ENCODE results near the gene SLC7A4. TPM values are rescaled to one million over a fixed set of nuclear protein-coding genes. Genes with fewer than 3 reads are reported as not detected.

SLC7A4 gene
- total RNA-seq, 1 donor from 2014 or later: 4.2 TPM

DNA sequence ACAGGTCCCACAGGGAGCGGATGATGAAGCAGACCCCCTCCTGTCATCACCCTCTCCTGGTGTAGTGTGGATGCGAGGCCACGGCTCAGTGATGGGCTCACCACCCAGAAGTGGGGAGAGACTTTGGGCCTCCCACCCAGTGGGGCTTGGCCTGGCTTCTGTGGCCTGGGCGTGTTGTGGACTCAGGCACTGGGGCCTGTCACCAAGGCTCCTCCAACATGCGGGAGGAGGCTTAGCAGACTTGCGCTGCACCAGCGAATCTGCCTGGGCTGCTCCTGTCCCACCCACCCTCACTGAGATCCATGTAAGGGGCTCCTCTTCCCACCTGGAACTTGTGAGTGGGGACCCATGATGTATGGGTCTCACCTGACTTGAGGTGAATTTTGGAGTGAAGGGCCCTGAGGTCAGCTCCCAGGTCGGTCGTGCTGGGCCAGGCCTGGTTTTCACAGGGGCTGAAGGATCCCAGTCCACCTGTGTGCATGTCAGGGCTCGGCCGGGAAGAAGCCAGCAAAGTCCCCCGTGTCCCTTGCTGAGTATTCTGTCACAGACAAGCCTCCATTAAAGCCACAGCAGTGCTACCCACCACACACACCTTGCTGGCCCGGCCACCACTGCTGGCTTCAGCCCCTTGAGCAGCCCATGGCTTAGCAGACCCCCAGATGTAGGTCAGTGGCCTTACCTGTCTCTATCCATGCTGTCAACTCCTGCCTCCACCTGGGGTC lies 34.7 kb downstream of the SLC7A4 start:
- ATAC-seq: no peak

DNA sequence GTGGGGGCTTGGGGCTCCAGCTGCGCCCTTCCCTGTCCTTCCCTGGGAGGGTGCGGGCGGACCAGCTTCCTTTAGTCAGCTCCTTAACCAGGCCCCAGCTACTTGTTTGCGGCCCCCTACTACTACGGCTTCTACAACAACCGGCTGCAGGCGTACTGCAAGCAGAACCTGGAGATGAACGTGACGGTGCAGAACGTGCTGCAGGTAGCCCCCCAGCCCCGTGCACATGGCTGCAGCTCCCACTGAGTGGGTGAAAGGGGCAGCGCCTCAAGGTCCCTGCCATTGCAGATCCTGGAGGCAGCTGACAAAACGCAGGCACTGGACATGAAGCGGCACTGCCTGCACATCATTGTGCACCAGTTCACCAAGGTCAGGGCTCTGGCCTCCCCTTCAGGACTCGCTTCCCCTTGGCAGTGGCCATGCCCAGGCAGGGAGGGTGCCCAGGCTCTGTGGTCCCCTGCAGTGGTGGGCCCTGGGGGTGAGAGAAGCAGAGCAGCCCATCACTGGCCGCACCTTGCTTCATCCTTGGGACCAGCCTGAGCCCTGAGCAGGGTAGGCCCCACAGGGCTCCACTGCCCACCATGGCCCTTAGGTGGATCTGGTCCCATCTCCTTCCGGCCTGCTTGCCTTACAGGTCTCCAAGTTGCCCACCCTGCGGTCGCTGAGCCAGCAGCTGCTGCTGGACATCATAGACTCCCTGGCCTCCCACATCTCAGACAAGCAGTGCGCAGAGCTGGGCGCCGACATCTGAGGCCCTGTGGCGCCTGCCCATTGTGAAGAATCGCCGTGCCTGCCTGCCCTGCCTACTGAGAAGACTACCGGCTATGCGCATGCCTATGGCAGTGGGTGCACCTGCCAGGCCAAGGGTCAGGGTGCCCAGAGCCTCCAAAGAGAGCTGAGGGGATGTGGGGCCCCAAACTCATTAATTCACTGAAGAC lies 35.5 kb downstream of the SLC7A4 start:
- no peak for ATAC-seq

- ATAC-seq: no peak
Observed at GRCh38 chr22:20996031-20996410, 36.3 kb downstream of the SLC7A4 start.

- no peak for ATAC-seq
Observed at GRCh38 chr22:20995329-20996030, 36.9 kb downstream of the SLC7A4 start.

DNA sequence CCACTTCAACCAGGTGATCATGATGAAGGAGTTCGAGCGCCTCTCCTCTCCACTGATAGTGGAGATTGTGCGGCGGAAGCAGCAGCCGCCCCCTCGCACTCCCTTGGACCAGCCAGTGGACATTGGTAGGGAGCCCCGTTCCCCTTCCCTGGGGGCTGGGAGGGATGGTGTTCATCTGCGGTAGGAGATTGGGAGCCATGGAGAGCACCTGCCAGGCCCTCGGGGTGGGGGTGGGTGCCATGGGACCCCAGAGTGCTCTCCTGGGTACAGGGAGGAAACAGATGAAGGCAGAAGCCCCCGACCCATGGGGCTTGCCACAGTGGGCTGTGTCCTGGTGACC lies 37.5 kb downstream of the SLC7A4 start:
- ATAC-seq: no peak

DNA sequence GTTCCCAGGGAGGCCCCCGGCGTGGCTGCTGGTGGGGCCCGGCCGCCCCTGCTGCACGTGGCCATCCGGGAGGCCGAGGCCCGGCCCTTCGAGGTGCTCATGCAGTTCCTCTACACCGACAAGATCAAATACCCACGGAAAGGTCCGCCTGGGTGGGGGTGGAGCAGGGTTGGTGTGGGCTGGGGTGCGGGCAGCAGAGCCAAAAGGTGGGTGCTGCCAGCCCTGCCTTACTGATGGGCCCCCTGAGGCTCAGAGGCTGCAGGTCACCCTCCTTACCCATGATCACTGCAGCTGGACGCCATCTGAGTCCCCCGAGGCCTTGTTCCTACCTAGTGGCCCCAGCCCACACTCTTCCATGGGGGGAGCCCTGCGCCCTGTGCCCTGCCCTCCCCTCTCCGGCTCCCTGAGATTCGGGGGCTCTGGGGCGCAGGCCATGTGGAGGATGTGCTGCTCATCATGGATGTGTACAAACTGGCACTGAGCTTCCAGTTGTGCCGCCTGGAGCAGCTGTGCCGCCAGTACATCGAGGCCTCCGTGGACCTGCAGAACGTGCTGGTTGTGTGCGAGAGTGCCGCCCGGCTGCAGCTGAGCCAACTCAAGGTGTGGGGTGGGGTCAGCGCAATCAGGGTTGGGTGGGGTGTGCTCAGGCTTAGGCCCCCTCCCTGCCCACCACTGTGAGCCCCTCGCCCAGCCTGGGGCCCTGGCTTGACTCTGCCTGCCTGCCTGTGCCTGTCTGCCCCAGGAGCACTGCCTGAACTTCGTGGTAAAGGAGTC lies 38.0 kb downstream of the SLC7A4 start:
- no peak for ATAC-seq

DNA sequence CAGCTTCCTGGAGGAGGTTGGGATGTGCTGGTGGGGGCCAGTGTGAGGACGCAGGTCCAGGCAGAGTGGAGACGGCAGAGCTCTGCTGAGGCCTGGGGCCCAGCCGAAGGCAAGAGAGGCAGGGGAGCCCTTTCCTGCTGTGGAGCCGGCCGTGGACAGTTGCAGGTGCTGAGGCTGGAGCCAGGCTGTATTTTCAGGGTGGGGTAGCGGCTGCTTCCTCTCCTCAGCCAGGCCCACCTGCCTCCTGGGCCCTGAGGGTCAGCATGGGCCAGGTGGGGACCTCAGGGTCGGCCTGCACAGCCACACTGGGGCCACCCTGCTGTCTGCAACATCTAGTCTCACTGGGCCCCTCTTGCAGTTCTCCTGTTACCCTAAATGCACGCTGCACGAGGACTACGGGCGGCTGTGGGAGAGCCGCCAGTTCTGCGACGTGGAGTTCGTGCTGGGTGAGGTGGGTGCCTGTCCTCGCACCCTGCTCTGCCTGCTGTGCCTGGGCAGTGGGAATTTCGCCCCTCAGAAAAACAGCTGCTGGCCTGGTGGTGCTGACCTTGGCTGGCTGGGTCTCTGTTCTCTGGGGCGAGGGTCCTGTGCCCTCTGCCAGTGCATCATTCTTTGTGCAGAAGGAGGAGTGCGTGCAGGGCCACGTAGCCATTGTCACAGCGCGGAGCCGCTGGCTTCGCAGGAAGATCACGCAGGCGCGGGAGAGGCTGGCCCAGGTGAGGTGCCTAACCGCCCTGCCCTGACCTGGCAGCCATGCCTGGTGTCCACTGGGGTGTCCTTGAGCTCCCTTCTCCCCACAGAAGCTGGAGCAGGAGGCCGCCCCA lies 38.8 kb downstream of the SLC7A4 start:
- no peak for ATAC-seq

DNA sequence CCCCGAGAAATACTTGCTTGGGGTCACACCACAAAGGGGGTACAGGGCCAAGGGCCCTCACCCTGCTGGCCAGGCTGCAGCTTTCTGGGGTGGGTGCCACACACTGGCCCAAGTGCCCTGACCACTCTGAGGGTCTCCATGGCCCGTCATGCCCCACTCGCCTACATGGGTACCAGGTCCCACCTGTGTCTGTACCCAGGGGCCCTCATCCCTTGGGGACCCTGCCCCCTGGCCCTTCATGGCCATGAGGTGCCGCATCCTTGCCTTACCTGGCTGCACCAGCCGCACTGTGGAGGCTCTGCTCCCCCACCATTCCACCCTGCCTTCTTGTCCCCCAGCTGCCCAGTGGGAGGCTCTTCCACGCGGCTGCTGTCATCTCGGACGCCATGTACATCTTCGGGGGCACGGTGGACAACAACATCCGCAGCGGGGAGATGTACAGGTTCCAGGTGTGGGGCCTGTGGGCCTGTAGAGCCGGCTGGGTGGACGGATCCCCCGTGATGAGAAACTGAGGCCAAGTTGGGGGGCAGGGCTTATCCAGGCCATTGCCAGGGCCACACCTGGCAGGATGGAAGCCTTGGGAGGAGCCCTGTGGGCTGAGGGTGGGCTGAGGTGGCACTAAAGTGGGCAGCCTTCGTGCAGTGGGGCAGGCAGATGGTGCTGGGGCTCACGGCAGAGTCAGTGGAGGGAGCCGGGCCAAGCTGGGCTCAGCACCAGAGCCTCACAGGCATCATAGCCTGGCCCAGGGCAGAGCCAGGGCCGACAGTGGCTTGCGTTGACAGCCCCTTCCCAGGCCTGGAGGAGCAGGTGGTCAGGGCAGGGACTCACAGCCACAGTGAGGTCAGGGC lies 39.7 kb downstream of the SLC7A4 start:
- ATAC-seq: no peak

- no peak for ATAC-seq
Observed at GRCh38 chr22:20992056-20992442, 40.3 kb downstream of the SLC7A4 start.

DNA sequence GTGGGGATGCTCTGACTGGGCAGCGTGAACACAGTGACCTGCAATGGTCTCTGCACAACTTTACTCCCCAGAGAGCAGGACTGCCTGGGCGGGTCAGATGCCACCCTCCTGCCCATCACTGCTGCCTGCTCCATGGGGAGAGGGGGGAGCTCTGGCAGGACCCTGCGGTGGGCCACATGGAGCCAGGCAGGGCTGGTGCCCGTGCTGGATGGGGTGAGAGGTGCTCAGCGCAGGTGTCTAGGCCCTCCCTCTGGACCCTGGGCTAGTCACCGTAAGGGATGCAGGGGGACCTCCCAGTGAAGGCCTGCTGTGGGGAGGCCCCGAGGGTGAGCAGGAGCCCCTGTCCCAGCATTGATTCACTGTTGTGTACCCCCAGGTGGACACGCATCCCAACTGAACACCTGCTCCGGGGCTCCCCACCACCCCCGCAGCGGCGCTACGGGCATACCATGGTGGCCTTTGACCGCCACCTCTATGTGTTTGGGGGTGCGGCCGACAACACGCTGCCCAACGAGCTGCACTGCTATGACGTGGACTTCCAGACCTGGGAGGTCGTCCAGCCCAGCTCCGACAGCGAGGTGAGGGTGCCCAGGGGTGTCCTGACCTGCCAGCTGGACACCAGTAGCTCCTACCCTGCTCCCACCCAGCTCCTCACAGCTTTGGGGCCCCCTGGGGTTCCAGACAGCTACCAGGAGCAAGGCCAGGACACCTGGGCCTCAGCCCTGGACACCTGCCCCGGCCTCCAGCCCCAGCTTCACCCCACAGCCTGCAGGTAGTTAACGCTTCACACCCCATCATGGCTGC lies 40.9 kb downstream of the SLC7A4 start:
- no peak for ATAC-seq

DNA sequence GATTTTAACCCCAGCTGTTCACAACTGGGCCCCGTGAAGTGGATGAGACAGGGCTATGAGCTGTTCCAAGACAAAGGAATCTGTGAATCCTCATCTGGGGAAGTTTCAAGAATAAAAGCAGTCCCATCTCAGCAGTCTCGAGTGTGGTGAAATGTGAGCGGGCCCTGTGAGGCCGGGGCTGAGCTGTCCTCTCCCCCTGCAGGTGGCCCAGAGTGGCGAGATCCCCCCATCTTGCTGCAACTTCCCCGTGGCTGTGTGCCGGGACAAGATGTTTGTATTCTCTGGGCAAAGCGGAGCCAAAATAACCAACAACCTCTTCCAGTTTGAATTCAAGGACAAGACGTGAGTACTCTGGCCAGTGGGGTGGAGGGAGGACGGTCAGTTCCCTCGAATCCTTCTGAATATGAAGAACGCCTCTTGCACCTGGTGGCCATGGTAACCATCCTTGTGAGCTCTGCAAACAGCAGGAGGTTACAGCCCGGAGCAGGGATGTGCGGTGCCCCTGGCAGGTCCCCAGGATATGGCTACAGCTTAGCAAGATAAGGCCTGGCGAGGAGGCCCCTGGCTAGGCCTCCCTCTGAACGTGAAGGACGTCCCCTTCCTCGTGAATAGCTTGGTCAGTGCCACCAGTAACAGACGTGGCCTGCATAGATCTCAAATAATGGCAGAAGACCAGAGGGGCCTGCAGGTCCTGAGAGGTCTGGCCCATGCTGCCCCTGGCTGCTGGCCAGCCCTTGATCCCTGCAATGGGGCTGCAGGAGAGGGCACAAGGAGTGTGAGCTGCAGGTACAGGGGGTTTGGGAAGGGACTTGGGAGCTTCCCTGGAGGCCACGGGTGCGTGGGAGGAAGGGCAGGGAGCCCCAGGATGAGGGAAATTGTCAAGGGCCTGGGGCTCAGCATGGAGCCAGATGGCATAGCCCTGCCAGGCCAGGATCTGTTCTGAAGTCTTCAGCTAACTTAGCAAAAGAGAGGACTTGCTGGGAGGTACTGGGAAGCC lies 41.9 kb downstream of the SLC7A4 start:
- ATAC-seq: no peak

DNA sequence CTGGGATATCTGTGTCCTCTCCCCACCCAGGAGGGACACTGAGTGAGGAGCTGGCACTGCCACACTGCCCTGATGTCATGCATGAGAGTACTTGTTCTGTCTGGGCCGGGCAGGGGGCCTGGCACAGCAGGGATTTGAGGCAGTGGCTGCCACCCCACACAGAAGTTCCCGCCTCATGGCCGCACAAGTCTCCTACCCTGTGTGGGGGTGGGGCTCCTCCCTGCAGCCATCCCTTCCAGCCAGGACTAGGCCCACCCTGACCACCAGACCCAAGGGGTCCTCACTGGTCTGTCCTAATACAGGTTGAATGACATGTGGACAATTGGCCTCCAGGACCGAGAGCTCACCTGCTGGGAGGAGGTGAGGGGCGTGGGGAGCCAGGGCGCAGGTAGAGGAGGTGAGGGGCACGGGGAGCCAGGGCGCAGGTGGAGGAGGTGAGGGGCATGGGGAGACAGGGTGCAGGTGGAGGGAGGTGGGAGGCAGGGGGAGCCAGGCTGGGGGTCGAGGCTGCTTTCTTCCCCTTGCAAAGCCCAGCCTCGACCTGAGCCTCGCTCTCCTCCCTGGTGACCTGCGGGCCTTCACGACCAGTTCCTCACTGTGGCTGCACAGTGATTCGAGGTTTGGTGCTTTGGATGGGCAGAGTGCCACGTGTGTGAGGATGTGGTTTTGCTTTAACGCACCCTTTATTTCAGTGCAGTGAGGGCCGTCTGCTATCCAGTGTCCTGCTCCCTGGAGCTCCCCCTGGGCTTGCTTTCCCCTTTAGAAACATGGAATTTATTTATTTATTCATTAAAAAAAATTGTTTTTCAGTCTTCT lies 42.8 kb downstream of the SLC7A4 start:
- no peak for ATAC-seq

DNA sequence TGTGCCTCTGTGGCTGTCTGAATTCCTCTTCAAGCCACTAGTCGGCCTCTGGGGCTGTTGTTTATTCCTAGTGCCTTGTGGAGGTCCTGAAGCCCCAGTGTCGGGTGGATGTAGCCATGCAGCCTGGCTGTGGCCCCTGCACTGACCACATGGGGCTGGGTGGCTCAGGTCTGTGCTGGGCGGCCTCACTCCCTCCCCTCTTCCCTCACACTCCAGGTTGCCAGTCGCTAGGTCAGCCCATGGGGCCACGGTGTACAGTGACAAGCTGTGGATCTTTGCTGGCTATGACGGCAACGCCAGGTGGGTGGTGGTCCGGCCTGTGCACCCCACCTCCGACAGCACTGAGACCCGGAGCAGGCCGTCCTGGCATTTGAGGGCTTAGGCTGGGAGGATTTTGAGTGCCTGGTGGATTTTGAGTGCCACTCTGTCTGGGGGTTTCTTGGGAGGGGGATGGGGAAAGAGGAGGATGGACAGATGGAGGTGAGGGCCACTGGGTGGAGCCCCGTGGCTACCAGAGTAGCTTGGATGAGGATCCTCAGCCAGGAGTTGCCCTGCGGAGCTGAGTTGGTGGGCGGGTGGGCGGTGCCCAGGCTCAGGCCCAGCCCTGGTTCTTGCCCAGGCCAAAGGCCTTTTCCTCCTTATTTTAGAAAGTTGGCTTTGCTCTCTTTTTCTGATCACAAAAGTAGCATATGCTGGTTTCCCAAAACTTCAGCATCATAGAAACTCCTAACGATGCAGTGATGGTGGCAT lies 43.6 kb downstream of the SLC7A4 start:
- ATAC-seq: no peak

GRCh38 chr22:20987375-20987774 lies 45.0 kb downstream of the SLC7A4 start:
- ATAC-seq: no peak

DNA sequence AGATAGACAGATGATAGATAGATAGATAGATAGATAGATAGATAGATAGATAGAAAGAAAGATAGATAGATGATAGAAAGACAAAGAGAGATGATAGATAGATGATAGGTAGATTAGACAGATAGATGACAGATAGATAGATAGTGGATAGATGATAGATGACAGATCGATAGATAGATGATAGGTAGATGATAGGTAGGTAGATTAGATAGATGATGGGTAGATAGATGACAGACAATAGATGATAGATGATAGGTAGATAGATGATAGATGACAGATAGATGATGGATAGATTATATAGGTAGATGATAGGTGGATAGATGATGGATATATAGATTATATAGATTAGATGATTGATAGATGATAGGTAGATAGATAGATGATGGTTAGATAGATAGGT lies 46.0 kb downstream of the SLC7A4 start:
- ATAC-seq: no peak

DNA sequence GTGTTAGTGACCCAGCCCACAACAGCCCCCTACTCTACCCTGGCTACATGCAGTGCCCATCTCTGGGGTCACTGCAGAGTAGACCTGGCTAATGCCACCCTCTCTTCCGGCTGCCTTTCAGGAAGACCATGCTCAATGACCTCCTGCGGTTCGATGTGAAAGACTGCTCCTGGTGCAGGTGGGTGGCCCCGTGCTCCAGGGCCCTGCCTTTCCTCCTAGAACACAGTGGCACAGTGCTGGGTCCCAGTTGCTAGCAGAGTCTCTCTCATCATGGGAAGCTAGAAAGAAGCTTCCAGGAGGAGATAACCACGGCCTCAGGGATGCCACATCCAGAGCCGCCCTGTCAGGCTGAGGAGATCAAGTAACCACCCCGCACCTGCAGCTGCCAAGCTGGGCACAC lies 46.6 kb downstream of the SLC7A4 start:
- ATAC-seq: no peak

Measured in esophagus mucosa (tissue), 1 donor.